NB4 (cell line): ENCODE results near the gene HILPDA.

Experiments
- DNase-seq: peaks from one replicate; pipeline ENCODE4 v3.0.0; 2010; ENCODE audit warnings: low read depth
- H3K4me3 ChIP-seq: one replicate; pipeline ENCODE4 v1.5.1; 2011; ENCODE audit warnings: mild to moderate bottlenecking, low read depth, low read length, moderate library complexity
- CTCF ChIP-seq: IDR thresholded peaks from one replicate; pipeline ENCODE4 v1.5.1; 2012; ENCODE audit warnings: low read depth, low read length
- MAX ChIP-seq: IDR thresholded peaks from 2 replicates; pipeline ENCODE4 v1.6.1; 2011; ENCODE audit warnings: low read depth, low read length
- MYC ChIP-seq: IDR thresholded peaks from 2 replicates; pipeline ENCODE4 v1.6.1; 2011; ENCODE audit warnings: low read depth, low read length
- POLR2A ChIP-seq: IDR thresholded peaks from 2 replicates; pipeline ENCODE4 v1.6.1; 2011; ENCODE audit warnings: mild to moderate bottlenecking; ENCODE audit not compliant: insufficient read length; ENCODE audit errors: extremely low read depth

The HILPDA gene

GRCh38 chr7:128427289-128427891 is 28.3 kb upstream of the HILPDA start:
- peak; percentile 79 for DNase-seq
- TF ChIP-seq CTCF (peak; percentile 65), POLR2A (no peak), MAX (peak; percentile 13; the same call in 1 of the 2 replicates), MYC (no peak; the same call in 1 of the 2 replicates)
- no peak overlapping the region for H3K4me3 ChIP-seq

GRCh38 chr7:128430207-128430606 is 25.5 kb upstream of the HILPDA start:
- TF ChIP-seq CTCF (no peak), MAX (peak; percentile 81)
- H3K4me3 ChIP-seq, result no peak overlapping the region
- DNase-seq, result no peak

- no peak for DNase-seq
- no peak overlapping the region for H3K4me3 ChIP-seq
- TF ChIP-seq MYC, result no peak
- TF ChIP-seq MAX, result no peak
- no peak for TF ChIP-seq CTCF
- no peak for TF ChIP-seq POLR2A
Measured at GRCh38 chr7:128431221-128431620, 24.5 kb upstream of the HILPDA start.

GRCh38 chr7:128431754-128432153 is 23.9 kb upstream of the HILPDA start:
- H3K4me3 ChIP-seq, result no peak overlapping the region
- TF ChIP-seq MAX, result no peak
- no peak for TF ChIP-seq CTCF
- TF ChIP-seq MYC, result no peak
- no peak for DNase-seq

GRCh38 chr7:128434413-128435326 is 21.0 kb upstream of the HILPDA start:
- no peak for TF ChIP-seq CTCF
- TF ChIP-seq POLR2A, result no peak
- no peak for TF ChIP-seq MAX
- no peak for TF ChIP-seq MYC
- no peak for DNase-seq
- H3K4me3 ChIP-seq, result no peak overlapping the region
